Stimulated activated CD4-positive, alpha-beta T cell treated with anti-CD3 and anti-CD28 coated beads, Interleukin-2, amount 100 ng/mL, for 4 hours (primary cell): ENCODE data around the gene ZNF540.
"Not testable (repeated sequence)": the region's sequence is repeated elsewhere in the genome, so short reads cannot be mapped to it uniquely, and the experiment has no call there.

Source experiments
- DNase-seq: peaks from one replicate; pipeline ENCODE4 v3.0.0-alpha.2; 2020; ENCODE audit warnings: low read depth

The ZNF540 gene

GRCh38 chr19:37594304-37594981, at the start of gene ZNF540, which contains the start of gene ZNF571:
Gene ZNF540 (plus strand): TSS chr19:37594876. CDS start chr19:37598448, 3,572 bp downstream.
Gene ZNF571 (minus strand): TSS chr19:37594792. CDS start chr19:37586676, 8,116 bp downstream.
- DNase-seq, result peak; percentile 92

GRCh38 chr19:37551129-37551993, 43.3 kb upstream of the ZNF540 start:
- DNase-seq, result peak; percentile 18

GRCh38 chr19:37563518-37563917, 31.2 kb upstream of the ZNF540 start:
- no peak for DNase-seq

GRCh38 chr19:37564624-37565369, 29.9 kb upstream of the ZNF540 start:
- DNase-seq, result no peak

- no peak for DNase-seq
Observed at GRCh38 chr19:37565370-37565669, 29.4 kb upstream of the ZNF540 start.

- DNase-seq, result no peak
Observed at GRCh38 chr19:37572203-37572602, 22.5 kb upstream of the ZNF540 start.

GRCh38 chr19:37583340-37583739, 11.3 kb upstream of the ZNF540 start:
- DNase-seq, result no peak

- no peak for DNase-seq
Observed at GRCh38 chr19:37593996-37594303, 726 bp upstream of the ZNF540 start.

- DNase-seq, result peak; percentile 39
Observed at GRCh38 chr19:37594982-37595382, 306 bp downstream of the ZNF540 start.

GRCh38 chr19:37635076-37636056, 40.7 kb downstream of the ZNF540 start:
- no peak for DNase-seq

- DNase-seq, result no peak
Observed at GRCh38 chr19:37654118-37654517, 59.4 kb downstream of the ZNF540 start.

GRCh38 chr19:37654629-37655300, 60.1 kb downstream of the ZNF540 start:
- DNase-seq, result no peak

GRCh38 chr19:37655301-37655688, 60.6 kb downstream of the ZNF540 start, which contains the start of gene ZFP30:
Gene ZFP30 (minus strand): TSS chr19:37655465. CDS start chr19:37647822, 7,643 bp downstream.
- DNase-seq, result peak; percentile 65

GRCh38 chr19:37655689-37656371, 61.2 kb downstream of the ZNF540 start:
- DNase-seq, result peak; percentile 83

GRCh38 chr19:37657157-37657556, 62.5 kb downstream of the ZNF540 start:
- DNase-seq, result not testable (repeated sequence)
